ENCODE results near the gene FRMPD4.

The FRMPD4 gene

DNA sequence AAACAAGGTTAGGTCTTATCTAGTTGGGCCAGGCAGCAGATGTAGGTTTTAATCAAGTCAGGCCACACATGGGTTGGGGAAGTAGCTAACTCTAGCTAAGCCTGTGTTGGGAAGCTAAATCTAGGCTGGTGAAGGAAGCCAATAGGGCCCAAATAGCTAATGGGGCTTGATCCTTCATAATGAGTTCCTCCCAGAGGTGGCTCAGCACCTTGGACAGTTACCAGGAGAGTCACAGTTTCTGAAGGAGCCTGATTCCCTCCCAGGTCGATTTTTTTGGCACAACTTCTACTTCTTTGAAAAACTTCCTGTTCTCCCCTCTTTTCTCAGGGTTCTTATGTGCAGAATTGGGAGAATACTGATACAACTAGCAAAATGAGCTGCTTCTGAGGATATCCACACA is 410.5 kb downstream of the FRMPD4 start:
- DNase-seq = no peak

DNA sequence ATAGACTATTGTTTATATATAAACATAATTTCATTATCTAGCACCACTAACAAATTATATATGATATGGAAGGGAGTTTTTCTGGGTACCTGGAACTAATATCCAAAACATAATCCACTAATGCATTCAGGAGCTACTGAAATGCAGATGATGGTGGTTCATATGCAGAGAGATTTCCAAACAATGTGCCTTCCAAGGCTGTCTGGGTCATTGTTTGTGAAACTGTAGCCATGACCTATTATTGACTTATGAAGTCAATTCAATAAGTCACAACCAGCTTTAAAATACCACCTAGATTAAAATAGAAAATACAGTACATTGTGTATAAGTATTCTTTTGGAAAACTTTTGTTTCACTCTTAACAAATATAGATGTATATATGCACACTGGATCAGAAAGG is 415.9 kb downstream of the FRMPD4 start:
- no peak for DNase-seq

DNA sequence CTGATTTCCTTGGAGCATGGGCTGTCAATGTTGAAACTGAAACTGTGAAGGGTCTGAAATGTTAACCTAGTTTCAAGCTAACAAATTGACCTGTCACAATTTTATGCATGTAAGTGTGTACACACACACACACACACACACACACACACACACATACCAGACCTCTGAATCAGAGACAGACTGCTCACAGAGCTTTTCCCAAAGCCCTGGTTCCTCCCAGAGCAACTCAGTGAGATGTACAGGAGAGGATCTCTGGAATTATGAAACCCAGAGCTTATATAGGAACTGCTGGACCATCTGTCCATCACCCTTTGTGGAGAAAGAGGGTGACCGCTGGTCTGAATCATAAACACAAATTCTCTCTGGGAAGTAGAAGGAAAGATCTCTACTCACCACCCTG is 424.8 kb downstream of the FRMPD4 start:
- no peak for DNase-seq

DNA sequence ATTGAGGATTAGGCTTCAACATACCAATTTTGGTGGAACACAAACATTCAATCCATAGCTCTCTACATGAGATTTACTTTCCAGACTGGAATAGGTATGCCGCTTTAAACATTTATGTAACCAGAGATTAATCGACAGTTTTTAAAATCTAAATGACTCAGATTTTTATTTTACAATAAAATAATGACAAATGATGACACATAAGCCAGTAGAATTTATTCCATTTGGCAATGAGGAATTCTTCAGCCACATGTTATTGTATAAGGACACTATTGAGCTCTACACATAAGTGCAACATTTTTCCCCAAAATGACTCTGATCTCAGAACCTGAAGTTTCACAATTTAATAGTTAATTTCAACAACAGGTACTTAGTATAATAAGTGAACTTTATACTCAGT is 425.9 kb downstream of the FRMPD4 start:
- DNase-seq = no peak

DNA sequence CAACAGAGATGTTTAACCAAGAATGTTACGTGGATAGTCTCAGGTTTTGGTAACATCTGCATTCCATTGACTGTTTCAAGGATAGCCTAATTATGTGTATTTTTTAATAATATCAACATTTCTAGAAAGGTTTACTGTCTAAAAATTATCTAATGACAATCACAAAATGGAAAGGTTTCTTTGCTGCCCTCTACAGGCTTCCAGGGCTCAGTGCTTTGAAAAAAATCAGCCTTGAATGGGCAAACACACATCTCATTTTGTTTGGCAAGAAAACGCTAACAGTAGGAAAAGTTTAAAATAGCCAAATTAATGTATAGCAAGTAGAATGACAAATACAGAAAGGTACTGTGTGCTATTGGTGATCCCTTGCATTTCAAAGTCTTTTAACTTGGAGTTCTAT is 429.6 kb downstream of the FRMPD4 start:
- DNase-seq = no peak

DNA sequence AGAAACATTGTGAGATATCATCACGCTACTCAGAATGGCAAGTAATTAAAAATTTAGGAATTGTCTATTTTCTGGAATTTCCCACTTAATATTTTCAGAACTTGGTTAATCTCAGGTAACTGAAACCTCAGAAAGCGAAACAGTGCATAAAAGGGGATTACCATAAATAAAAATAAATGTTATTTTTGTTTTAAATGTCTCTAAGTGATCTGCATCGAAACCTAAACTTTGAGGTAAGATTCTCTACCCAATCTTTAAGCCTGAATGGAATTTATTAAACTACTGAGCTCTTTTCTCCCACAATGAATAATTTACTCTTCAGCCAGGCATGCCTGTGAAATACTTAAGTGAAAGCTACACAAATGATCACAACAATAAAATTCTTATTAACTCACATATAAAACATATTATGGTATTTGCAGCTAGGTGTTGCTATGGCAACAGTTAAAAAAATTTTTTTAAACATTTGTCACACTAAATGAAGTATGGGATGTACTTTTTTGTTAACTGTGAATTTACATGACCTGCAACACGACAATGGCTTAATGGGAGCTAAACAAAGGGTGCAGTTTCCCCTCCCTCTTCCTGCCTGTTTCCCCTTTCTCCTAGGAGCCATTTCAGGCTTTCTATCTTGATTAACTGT is 432.7 kb downstream of the FRMPD4 start:
- DNase-seq = no peak

DNA sequence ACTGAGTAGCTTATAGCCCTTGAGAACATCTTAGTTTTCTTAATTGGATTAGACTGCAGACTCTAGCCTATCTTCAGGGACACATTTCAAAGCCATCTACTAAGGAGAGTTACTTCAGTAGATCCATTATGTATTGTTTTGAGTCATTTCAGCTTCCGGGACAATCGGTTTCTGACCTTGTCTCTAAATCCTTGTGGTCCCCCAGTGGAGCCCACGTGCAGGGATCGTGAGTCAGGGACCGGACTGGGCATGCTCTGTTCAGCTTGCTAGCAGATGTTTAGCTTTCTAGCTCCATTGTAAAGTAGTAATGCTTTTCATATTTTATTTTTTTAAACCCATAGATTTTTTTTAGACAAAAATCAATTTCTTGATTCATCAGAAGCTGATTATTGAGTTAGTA is 441.0 kb downstream of the FRMPD4 start:
- DNase-seq = no peak

DNA sequence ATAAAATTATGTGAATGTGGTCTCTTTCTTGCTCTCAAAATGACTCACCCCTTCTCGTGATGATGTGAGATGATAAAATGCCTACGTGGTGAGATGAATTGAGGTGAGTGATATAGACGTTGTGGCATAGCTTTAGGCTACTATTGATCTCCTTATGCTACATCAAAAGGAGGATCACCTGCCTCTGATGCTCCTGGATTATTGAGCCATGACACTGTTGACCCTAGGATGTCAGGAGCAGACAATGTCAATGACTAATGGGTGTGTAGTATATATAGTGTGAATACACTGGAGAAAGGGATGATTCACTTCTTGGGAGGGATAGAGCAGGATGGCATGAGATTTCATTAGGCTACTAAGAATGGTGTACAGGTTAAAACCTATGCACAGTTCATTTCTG is 442.3 kb downstream of the FRMPD4 start:
- DNase-seq = no peak

DNA sequence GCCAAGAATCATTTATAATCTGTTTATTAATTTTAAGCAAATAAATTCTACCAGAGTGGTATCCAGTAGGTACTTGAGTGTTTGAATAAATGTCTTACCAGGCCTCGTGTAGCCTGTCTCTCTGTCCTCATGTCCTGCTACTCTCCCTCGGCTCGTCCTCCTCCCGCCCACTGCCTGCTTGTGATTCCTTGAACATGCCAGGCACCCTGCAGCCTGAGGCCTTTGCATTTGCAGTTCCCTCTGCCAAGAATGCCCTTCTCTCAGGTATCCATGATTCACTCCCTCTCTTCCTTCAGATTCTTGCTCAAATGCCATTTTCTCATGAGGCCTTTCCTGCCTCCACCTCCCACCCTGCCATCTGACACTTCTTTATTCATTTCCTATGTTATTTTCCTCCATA is 443.3 kb downstream of the FRMPD4 start:
- DNase-seq = no peak

DNA sequence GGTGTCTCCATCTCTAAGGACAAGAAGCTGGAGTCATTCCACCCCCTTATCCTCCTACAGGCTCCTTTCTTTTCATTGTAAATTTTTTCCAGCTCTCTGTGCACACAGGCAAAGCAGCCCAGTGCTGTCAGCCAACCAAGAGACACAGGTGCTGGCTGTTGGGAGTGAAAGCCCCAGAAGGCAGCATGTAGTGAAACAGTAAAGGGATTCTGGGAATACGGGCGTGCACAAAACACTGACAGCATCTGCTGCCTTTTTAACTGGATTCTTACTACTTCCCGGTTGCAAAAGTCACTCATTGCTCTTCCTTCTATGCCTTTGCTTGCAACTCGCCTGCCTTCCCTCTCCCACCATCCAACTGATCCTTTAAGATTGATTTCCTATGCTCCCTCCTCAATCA is 444.4 kb downstream of the FRMPD4 start:
- DNase-seq = no peak

DNA sequence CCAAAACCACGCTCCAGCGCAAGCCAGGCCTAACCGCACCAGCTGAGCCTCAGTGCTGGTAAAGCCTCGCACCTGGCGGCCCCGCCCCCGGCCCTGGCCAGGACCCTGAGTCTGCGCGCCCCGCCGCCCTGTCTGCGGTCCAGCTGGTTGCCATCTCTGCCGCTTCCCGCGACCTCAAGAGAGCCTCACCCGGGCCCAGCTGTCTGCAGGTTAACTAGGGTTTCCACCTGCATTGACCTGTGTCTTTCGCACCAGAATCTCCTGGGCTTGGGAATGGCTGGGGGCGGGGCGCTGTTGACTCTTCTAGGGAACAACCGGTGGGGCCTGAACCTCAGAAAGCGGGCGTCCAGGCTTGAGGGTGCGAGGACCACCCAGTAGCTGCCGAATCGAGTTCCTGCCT is 445.3 kb downstream of the FRMPD4 start:
- DNase-seq = no peak

DNA sequence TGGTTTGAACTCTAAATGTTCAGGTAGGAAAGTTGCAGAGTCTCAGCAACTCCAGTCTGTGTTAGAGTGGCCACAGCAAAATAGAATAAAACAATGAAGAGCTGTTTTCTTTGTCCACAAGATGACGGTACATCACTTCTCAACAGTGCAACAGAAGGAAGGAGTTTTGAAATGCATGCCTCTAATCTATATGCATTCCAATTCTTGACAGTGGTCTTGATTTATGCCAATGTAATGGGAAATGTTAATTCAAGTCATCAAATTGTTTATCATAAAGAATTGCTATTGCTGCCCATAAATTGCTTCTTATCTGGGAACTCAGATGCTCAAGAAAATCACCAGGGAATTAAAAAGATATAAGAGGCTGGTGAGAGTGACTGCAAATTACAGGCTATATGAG is 457.4 kb downstream of the FRMPD4 start:
- DNase-seq = no peak

DNA sequence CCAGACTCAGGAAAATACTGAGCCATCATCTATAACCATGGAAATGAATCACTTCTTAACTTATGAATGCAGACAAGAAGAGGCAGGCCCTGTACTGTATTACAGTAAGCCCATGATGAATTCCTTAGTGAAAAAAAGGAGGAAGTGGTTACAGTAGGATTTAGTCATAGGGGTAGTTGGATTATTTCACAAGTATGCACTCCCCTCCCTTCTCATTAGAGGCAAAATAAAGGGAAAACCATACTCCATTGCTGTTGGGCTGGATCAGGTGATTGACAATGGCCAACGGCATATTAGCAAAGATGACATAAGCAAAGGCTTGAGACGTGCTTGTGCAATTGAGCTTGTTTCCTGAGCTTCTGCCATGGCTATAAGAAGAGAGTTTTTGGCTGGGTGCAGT is 471.8 kb downstream of the FRMPD4 start:
- DNase-seq = no peak

DNA sequence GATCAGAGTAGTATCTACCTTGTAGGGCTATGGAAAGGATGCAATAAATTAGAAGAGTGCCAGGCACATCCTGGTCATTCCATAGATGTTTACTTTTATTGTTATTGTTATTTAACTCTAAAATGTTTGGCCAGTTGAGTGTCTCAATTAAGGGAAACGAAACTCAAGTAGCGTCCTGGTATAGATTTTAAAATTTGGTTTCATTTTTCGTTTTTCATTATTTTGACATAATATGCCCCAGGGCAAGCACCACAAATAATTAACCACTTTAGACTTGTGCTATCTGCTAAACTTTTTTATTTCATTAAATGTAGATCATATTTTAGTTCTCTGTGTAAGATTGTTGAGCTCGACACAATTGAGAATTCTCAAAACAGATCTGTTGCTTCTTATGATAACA is 473.2 kb downstream of the FRMPD4 start:
- no peak for DNase-seq

DNA sequence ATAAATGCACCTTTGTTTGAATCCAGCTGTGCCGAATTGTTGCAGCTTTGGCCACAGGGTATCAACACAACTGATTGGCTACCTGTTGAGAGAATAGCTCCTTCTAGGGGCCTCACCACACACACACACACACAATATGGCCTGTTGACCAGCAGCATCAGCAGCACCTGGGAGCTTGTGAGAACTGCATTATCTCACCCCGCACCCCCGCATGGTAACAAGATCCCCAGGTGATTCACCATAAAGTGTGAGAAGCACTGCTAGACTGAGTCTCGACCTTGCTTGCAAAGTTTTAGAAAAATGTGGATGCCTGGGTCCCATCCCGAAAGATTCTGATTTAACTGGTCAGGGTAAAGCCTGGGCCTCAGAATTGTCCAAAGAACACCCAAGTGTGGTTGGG is 476.0 kb downstream of the FRMPD4 start:
- DNase-seq = no peak

DNA sequence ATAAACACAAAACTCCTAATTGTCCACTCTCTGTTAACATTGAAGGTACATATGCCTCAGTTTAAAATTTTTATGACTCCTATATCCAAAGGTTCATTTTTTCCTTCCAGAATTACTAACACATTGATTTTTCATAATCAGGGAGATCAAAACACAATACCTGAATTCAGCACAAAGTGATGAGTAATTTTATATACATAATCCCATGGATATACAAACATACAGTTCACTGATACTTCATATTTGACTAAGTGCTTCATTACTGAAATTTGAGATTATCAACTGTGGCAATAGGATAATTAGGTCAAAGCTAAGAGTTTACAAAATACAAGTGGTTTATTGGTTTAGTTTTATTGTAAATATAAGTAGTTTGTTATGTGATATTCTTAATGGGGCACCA is 476.8 kb downstream of the FRMPD4 start:
- DNase-seq = no peak

DNA sequence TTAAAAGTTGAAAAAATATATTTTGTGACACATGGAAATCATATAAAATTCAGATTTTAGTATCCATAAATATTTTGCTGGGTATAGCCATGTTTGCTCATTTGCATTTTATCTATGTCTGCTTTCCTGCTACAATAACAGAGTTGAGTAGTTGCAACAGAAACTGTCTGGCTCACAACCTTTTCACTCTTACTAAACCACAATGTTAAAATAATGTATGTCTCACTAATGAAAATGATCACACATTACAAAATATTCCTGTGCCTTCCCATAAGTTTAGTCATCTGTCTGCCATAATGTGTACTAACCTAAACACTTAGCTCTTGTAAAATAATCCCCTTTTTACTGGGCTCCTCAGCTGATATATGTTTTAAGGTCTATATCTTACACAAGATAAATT is 479.0 kb downstream of the FRMPD4 start:
- no peak for DNase-seq

DNA sequence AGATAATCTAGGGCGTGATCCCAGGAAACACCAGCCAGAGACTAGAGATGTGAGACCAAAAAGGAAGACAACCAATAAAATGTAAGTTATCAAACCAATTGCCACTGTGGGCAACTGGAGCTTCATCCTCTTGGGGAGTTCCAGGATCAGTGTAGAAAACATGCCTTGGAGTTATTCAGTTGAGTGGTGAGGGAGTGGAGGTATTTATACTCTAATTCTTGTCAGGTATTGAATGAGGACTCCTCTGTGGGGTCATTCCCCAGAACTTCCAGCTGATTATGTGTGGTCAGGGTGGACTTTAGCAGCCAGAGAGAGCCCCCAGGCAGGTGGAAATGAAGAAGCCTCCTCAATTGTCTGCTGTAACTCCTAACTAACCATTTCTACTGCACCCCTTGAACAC is 509.0 kb downstream of the FRMPD4 start:
- DNase-seq = no peak

DNA sequence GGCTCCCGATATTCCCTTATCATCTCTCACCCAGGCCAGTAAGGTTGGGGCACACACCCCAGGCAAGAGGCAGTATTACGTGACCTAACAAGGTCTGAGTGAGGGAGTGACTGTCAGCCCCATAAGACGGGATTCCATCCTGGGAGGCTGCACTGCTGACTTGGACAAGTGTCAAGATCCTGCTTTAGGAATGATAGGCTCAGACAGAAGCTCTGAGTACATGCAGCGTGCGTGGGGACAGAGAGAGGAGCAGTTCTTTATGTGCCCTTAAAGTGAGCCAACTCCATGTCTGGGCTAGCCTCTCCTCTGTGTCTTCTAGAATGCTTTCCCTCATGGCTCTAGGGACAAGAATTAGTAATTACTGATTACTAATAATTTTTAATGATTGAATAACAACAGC is 510.7 kb downstream of the FRMPD4 start:
- DNase-seq = no peak

DNA sequence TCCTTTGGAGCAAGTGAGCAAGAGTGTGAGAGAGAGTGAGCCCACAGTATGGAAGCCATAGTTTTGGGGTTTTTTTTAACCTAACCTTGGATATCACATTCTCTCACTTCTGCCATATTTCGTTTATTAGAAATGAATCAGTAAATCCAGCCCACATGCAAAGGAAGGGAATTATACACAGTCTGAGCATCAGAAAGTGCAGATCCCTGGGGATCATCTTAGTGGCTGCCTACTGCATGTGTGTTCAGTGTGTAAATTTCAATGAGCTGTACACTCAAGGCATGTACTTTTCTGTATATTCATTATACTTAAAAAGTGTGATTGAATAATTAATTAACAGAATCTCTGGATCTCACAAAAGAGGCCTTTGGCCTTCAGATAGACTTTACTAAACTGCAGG is 519.2 kb downstream of the FRMPD4 start:
- DNase-seq = no peak

DNA sequence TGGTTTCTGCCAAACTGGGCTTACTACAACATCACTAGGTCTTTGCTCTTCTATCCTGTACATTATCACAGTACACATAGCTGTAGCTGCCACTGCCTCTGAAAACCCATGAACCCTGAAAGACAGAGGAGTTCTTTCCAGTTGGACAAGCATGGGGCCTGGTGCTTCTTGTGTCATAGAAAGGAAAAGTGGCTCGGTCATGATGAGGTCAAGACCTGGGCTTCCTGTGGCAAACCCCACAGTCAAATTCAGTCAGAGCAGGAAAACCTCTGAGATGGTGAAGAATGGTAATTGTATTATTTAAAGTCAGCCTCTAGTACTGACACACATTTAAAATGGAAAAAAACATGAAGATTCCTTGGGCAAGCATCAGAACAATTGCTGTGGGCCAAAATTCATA is 519.6 kb downstream of the FRMPD4 start:
- no peak for DNase-seq

DNA sequence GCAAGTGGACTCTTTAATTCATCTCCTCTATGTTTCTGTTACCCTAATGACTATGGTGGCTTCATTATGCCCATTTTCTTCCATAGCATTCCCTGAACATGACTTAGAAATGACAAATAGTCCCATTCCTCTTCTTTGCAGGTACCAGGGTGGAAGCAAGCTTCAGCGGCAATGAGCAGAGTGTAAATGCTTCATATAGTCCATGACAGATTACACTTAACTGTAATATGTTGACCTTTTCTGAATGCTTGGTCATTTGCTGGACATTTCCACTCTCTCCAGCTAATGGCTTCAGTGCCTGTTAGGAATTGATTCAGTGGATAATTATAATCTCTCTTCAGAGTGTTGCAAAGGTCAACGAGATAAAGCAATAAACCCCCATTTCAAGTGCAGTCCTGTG is 523.2 kb downstream of the FRMPD4 start:
- no peak for DNase-seq

DNA sequence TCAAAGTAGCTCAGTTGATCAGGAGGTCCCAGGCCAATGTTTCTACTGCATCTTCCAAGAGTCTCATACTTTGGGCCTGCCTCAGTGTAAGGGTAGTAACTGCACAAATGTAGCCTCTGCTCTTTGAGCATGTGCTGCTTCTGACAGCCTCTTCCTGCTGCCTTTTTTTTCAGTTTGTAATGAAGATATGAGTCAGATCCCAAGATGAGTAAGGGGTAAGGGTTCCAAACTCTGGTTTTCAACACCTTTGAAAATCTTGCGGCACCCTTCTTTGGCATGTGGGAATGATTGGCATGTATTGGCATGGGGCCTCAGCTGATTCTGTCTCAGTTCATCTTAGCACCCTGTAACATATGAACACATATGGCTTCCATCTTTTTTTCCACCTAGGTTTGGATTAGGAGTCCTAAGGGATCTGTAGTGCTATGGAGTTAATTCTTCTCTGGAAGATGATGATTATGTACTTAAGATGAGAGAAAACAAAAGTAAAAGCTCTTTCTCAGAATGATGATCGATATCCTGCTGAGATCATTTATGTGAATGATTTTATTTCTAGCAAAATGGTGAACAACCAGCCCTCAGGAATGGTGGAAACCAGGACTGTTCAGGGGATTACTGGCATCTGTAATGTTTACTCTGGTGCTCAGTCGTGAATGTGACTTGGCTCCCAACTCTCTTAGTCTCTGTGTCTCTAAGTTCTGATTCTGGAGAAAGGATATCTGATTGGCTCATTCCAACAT is 534.3 kb downstream of the FRMPD4 start:
- no peak for DNase-seq

DNA sequence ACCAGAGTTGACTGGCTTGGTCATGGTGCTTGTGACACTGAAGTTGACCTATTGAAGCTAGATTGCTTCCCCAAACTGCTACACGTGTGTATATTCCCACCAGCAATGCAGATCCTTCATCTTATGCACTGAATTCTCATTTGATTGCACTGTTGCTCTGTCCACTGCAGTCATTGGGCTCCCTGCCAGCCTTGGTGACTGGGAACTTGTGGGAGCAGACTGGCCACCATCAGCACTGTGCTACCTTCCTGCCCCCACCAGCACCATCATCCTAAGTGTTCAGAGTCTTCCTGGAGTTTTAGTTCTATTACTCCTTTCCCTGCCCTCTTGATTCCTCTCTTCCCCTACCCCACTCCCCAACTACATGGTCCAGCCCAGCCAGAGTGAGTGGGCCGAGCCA is 535.2 kb downstream of the FRMPD4 start:
- no peak for DNase-seq

DNA sequence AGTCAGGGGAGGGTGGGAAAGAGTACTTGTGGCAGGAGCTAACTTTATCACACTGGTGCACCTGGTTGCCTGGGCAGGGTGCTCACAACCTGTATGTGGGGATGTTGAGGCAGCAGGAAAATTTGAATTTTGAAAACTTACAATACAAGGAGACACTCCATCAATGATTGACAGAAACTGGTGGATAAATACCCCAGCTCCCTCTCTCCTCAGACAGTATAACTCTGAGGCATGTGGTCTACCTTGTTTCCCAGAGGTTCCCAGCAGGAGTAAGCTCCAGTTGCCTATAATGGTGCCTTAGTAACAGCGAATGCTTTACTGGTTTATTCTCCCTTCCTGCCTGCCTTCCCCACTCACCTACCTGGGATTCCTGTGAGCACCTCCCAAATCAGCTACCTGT is 541.2 kb downstream of the FRMPD4 start:
- DNase-seq = no peak

Measured in stimulated activated CD4-positive, alpha-beta T cell treated with anti-CD3 and anti-CD28 coated beads, Interleukin-15, amount 100 ng/mL, for 24 hours (primary cell).